ENCODE results near the gene TTN.

- TF ChIP-seq CTCF (conservative IDR thresholded peaks at IDR 0.05; ENCODE audit: low read length) (no peak), EZH2phosphoT487 (IDR thresholded peaks at IDR 0.05; ENCODE audit: borderline replicate concordance) (no peak)
These were observed 191.3 kb downstream of the TTN start for GRCh38 chr2:178615969-178616368.
